RWPE2 (cell line): ENCODE results near the gene SNED1.
A peak's percentile ranks its signal among the peaks of the same experiment; 100 is the strongest.

ENCODE experiments used
- ATAC-seq: fragments of 200-7000 bp; cut with Tn5 transposase; 3 replicates; pipeline ENCODE4 v1.9.1; 2021; ENCODE audit warnings: low read depth
- DNase-seq: peaks from one replicate; pipeline ENCODE4 v3.0.0-alpha.2; 2020; ENCODE audit warnings: low spot score
- H3K27ac ChIP-seq: fragments of 450-650 bp; 2 replicates; pipeline ENCODE4 v1.5.1; 2017; ENCODE audit warnings: mild to moderate bottlenecking; ENCODE audit not compliant: poor library complexity, severe bottlenecking
- H3K27me3 ChIP-seq: fragments of 250-450 bp; sonication (Bioruptor Pico); 2 replicates; pipeline ENCODE4 v1.5.1; 2021; ENCODE audit warnings: mild to moderate bottlenecking, moderate library complexity; ENCODE audit not compliant: insufficient read depth, poor library complexity, severe bottlenecking
- H3K36me3 ChIP-seq: fragments of 250-450 bp; sonication (Bioruptor Pico); 2 replicates; pipeline ENCODE4 v1.5.1; 2020; ENCODE audit warnings: low read depth, mild to moderate bottlenecking, moderate library complexity
- H3K4me1 ChIP-seq: fragments of 250-450 bp; sonication (Bioruptor Pico); 2 replicates; pipeline ENCODE4 v1.5.1; 2021; ENCODE audit warnings: mild to moderate bottlenecking, moderate library complexity; ENCODE audit not compliant: insufficient read depth, poor library complexity, severe bottlenecking
- H3K4me3 ChIP-seq: fragments of 250-450 bp; sonication (Bioruptor Pico); 2 replicates; pipeline ENCODE4 v1.5.1; 2021; ENCODE audit warnings: mild to moderate bottlenecking, moderate library complexity; ENCODE audit not compliant: severe bottlenecking
- H3K9me3 ChIP-seq: fragments of 250-450 bp; sonication (Bioruptor Pico); 2 replicates; pipeline ENCODE4 v1.5.1; 2021; ENCODE audit warnings: mild to moderate bottlenecking, moderate library complexity; ENCODE audit not compliant: severe bottlenecking
- TF ChIP-seq, protein P1 (sequence below): fragments of 450-650 bp; IDR thresholded peaks from one replicate; pipeline ENCODE4 v1.5.1; 2017; ENCODE audit warnings: mild to moderate bottlenecking, moderate library complexity; ENCODE audit not compliant: poor library complexity, severe bottlenecking

Gene SNED1

GRCh38 chr2:241123816-241124536 lies 125.6 kb downstream of the SNED1 start:
- TF ChIP-seq, protein P1, sequence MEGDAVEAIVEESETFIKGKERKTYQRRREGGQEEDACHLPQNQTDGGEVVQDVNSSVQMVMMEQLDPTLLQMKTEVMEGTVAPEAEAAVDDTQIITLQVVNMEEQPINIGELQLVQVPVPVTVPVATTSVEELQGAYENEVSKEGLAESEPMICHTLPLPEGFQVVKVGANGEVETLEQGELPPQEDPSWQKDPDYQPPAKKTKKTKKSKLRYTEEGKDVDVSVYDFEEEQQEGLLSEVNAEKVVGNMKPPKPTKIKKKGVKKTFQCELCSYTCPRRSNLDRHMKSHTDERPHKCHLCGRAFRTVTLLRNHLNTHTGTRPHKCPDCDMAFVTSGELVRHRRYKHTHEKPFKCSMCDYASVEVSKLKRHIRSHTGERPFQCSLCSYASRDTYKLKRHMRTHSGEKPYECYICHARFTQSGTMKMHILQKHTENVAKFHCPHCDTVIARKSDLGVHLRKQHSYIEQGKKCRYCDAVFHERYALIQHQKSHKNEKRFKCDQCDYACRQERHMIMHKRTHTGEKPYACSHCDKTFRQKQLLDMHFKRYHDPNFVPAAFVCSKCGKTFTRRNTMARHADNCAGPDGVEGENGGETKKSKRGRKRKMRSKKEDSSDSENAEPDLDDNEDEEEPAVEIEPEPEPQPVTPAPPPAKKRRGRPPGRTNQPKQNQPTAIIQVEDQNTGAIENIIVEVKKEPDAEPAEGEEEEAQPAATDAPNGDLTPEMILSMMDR = no peak
- H3K27ac ChIP-seq = no peak overlapping the region
- no peak overlapping the region for H3K4me3 ChIP-seq
- H3K9me3 ChIP-seq = no peaks in the 10 kb centered on the region
- no peaks in the 10 kb centered on the region for H3K4me1 ChIP-seq
- H3K36me3 ChIP-seq = peaks cover 30% of the 10 kb centered on the region
- no peaks in the 10 kb centered on the region for H3K27me3 ChIP-seq
- peak; percentile 83 for ATAC-seq
- DNase-seq = no peak

GRCh38 chr2:241125626-241126025 lies 127.2 kb downstream of the SNED1 start:
- H3K9me3 ChIP-seq = no peaks in the 10 kb centered on the region
- TF ChIP-seq, protein P1 = no peak
- no peaks in the 10 kb centered on the region for H3K4me1 ChIP-seq
- H3K27me3 ChIP-seq = no peaks in the 10 kb centered on the region
- H3K4me3 ChIP-seq = no peak overlapping the region
- DNase-seq (no peak), ATAC-seq (no peak)
- H3K36me3 ChIP-seq = peaks cover 20% of the 10 kb centered on the region
- no peak overlapping the region for H3K27ac ChIP-seq

GRCh38 chr2:241126201-241126611 lies 127.8 kb downstream of the SNED1 start:
- TF ChIP-seq, protein P1 = no peak
- no peaks in the 10 kb centered on the region for H3K4me1 ChIP-seq
- no peaks in the 10 kb centered on the region for H3K27me3 ChIP-seq
- H3K4me3 ChIP-seq = no peak overlapping the region
- no peak overlapping the region for H3K27ac ChIP-seq
- DNase-seq = no peak
- peaks cover 14% of the 10 kb centered on the region for H3K36me3 ChIP-seq
- ATAC-seq = no peak
- H3K9me3 ChIP-seq = no peaks in the 10 kb centered on the region

GRCh38 chr2:241126771-241127202 lies 128.4 kb downstream of the SNED1 start:
- TF ChIP-seq, protein P1 = no peak
- ATAC-seq (no peak), DNase-seq (no peak)
- Histone ChIP-seq H3K27me3 (no peaks in the 10 kb centered on the region), H3K27ac (no peak overlapping the region), H3K4me1 (no peaks in the 10 kb centered on the region), H3K4me3 (no peak overlapping the region), H3K9me3 (no peaks in the 10 kb centered on the region), H3K36me3 (peaks cover 8% of the 10 kb centered on the region)

DNA sequence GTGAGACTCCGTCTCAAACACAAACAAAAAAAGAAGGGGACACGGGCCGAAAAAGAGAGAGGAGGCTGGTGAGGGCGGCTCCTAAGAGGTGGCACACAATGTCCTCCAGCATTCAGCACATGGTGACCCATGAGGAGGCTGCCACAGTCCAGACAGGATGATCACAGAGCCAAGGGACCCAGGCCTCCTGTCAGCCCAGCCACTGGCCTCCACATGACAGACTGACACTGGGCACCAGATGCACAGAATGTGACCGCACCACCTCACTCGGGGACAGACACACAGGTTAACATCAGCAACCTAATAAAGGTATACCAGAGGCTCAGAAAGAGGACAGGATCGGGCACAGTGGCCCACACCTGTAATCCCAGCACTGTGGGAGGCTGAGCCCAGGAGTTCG lies 129.8 kb downstream of the SNED1 start:
- no peaks in the 10 kb centered on the region for H3K27me3 ChIP-seq
- H3K9me3 ChIP-seq = no peaks in the 10 kb centered on the region
- no peak overlapping the region for H3K27ac ChIP-seq
- ATAC-seq (no peak), DNase-seq (no peak)
- H3K36me3 ChIP-seq = no peaks in the 10 kb centered on the region
- TF ChIP-seq, protein P1 = no peak
- no peaks in the 10 kb centered on the region for H3K4me1 ChIP-seq
- H3K4me3 ChIP-seq = no peak overlapping the region
